NOMO-1 treated with dmso at 0.1 percent for 144 hours (cell line): ENCODE measurements around the gene ERVMER34-1.

ENCODE experiments used
- DNase-seq: peaks from one replicate; lab custom pipeline; 2025; ENCODE audit not compliant: unreplicated experiment; lab: John Stamatoyannopoulos, UW

Gene ERVMER34-1

GRCh38 chr4:52721968-52722815 is 29.0 kb downstream of the ERVMER34-1 start:
- peak; percentile 95 for DNase-seq

DNA sequence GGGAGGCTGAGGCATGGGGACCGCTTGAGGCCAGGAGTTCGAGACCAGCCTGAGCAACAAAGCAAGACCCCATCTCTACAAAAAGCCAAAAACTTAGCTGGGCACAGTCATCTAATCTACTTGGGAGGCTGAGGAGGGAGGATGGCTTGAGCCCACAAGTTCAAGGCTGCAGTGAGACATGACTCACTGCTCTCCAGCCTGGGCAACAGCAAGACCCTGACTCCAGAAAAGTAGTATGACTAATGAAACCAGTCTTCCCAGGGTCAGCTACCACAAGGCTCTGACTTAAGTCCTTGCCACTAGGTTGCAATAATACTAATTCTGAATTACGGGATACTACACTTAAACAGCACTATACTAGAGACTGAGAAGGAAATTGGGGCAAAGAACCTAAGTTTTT is 33.1 kb downstream of the ERVMER34-1 start:
- DNase-seq: no peak

GRCh38 chr4:52716364-52717151 is 34.7 kb downstream of the ERVMER34-1 start:
- no peak for DNase-seq

DNA sequence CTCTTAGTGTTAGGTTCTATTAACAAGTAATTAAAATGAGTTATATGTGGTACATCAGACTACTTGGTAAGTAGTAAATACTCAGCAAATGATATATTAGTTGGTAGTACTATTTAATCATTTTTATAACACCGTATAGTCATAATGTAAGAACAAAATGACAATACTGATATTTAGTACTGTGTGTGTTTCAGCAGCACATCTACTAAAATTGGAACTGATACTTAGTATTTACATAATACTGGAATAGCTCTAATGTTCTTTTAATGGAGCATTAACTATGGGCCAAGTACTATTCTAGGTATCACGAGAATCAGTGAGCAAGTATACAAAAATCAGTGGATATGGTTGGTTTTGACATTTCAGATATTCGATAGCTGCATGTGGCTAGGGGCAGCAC is 35.3 kb downstream of the ERVMER34-1 start:
- no peak for DNase-seq

- no peak for DNase-seq
Measured at GRCh38 chr4:52715255-52715897, 35.8 kb downstream of the ERVMER34-1 start.

DNA sequence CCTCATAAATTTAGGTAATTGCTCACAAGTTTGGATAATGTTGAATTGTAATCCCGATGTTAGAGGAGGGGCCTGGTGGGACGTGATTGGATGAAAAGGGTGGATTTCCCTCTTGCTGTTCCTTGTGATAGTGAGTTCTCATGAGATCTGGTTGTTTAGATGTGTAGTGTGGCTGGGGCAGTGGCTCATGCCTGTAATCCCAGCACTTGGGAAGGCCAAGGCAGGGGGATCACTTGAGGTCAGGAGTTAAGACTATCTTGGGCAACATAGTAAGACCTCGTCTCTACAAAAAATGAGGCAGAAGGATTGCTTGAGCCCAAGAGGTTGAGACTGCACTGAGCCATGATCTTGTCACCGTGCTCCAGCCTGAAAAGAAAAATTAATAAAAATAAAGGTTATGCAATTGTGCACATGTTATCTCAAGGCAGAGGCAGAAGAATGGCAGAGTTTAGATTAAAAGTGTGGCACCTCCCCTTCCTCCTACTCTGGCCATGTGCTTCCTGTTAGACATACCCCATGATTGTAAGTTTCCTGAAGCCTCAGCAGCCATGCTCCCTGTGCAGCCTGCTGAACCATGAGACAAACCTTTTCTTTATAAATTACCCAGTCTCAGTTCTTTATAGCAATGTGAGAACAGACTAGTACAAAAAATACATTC is 36.5 kb downstream of the ERVMER34-1 start:
- DNase-seq: no peak

- DNase-seq: no peak
Measured at GRCh38 chr4:52713456-52713937, 37.7 kb downstream of the ERVMER34-1 start.

- DNase-seq: peak; percentile 98
Measured at GRCh38 chr4:52712251-52713130, 38.7 kb downstream of the ERVMER34-1 start.

DNA sequence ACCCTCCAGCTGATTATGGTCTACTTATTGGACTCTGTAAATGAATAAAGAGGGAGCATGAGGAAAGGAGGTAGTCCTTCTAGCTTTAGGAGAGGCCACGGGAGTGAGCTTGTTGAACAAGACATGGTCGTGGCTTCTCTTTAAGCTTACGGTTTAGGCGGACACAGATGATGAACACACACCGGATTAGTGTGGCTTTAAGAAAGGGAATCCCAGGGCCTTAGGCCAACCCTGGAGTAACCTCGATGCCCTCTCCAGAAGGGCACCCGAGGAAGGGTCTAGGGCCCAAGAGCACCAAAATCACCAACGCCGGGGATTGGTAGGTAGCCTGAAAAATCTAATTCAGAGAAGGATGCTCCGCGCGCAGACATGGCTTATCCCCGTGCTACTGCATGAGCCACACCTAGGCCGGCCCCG is 39.4 kb downstream of the ERVMER34-1 start:
- no peak for DNase-seq

DNA sequence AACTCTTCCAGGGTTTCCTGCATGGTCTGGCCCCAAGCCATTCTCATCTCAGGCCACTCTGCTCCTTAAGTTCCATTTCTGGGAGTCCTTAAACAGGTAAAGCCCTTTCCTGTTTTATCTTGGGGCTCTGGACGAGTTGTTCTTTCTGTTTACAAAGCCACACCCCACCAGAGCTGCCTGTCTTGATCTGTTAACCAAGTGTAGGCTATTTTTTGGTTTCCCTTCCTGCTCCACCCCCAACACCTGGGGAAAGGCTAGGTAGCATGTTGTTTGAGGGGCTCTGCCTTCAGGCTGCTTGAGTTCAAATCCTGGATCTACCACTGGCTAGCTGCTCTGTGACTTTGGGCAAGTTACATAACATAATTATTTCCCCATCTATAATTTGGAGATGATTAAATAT is 40.0 kb downstream of the ERVMER34-1 start:
- DNase-seq: no peak

DNA sequence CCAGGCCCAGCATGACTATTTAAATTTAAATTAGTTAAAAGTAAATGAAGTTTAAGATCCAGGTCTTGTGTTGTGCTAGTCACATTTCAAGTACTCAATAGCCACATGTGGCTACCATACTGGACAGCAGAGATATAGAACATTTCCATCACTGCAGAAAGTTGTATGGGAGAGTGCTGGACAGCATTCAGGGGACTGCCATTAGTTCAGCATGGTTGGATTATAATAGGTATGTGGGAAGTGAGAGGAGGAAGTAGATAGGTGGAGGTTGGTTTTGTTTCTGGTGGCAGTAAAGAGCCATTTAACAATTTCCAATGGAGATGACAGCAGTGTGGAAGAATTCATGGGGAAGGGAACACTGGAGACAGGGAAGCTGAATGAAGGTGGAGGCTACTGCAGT is 42.1 kb downstream of the ERVMER34-1 start:
- DNase-seq: no peak

GRCh38 chr4:52704661-52705060 is 46.6 kb downstream of the ERVMER34-1 start:
- no peak for DNase-seq

- DNase-seq: no peak
Measured at GRCh38 chr4:52704133-52704532, 47.1 kb downstream of the ERVMER34-1 start.

- no peak for DNase-seq
Measured at GRCh38 chr4:52701207-52701606, 50.0 kb downstream of the ERVMER34-1 start.

GRCh38 chr4:52694936-52695335 is 56.3 kb downstream of the ERVMER34-1 start:
- no peak for DNase-seq

DNA sequence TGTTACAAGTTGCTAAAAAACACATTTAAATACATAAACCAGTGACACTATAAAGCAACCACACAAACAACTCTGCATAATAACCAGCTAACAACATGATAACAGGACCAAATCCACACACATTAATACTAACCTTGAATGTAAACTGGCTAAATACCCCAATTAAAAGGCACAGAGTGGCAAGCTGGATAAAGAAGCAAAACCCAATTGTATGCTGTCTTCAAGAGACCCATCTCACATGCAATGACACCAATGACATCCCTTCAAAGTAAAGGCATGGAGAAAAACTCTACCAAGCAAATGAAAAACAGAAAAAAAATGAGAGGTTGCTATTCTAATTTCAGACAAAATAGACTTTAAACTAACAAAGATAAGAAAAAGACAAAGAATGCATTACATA is 57.7 kb downstream of the ERVMER34-1 start:
- no peak for DNase-seq
